Measurements from ENCODE around the gene BPIFB6.

The BPIFB6 gene

GRCh38 chr20:33024243-33024560 is 7.2 kb upstream of the BPIFB6 start:
- TF ChIP-seq REST (IDR thresholded peaks at IDR 0.05; ENCODE audit: insufficient read depth in 1 of 2, low read depth in 2 of 2, low read length in 2 of 2) = no peak
- TF ChIP-seq FOXP2 (optimal IDR thresholded peaks at IDR 0.05; ENCODE audit: borderline replicate concordance, extremely low read depth, extremely low read length, insufficient read depth) = no peak
- TF ChIP-seq POLR2AphosphoS5 (IDR thresholded peaks at IDR 0.05; ENCODE audit: low read depth, low read length) = no peak
- TF ChIP-seq SIN3A (IDR thresholded peaks at IDR 0.05; ENCODE audit: borderline replicate concordance, insufficient read depth, low read length) = no peak
- TF ChIP-seq TAF1 (IDR thresholded peaks at IDR 0.05; ENCODE audit: borderline replicate concordance, insufficient read depth, low read length) = no peak

GRCh38 chr20:33024609-33025317 is 6.7 kb upstream of the BPIFB6 start:
- TF ChIP-seq TAF1 (IDR thresholded peaks at IDR 0.05; ENCODE audit: borderline replicate concordance, insufficient read depth, low read length) = no peak
- TF ChIP-seq REST (IDR thresholded peaks at IDR 0.05; ENCODE audit: insufficient read depth in 1 of 2, low read depth in 2 of 2, low read length in 2 of 2) = no peak
- TF ChIP-seq POLR2AphosphoS5 (IDR thresholded peaks at IDR 0.05; ENCODE audit: low read depth, low read length) = no peak
- TF ChIP-seq FOXP2 (optimal IDR thresholded peaks at IDR 0.05; ENCODE audit: borderline replicate concordance, extremely low read depth, extremely low read length, insufficient read depth) = no peak
- TF ChIP-seq SIN3A (IDR thresholded peaks at IDR 0.05; ENCODE audit: borderline replicate concordance, insufficient read depth, low read length) = no peak

GRCh38 chr20:33025318-33025876 is 6.1 kb upstream of the BPIFB6 start:
- TF ChIP-seq POLR2AphosphoS5 (IDR thresholded peaks at IDR 0.05; ENCODE audit: low read depth, low read length) (no peak), FOXP2 (optimal IDR thresholded peaks at IDR 0.05; ENCODE audit: borderline replicate concordance, extremely low read depth, extremely low read length, insufficient read depth) (no peak), SIN3A (IDR thresholded peaks at IDR 0.05; ENCODE audit: borderline replicate concordance, insufficient read depth, low read length) (no peak), TAF1 (IDR thresholded peaks at IDR 0.05; ENCODE audit: borderline replicate concordance, insufficient read depth, low read length) (no peak), REST (IDR thresholded peaks at IDR 0.05; ENCODE audit: insufficient read depth in 1 of 2, low read depth in 2 of 2, low read length in 2 of 2) (no peak)

GRCh38 chr20:33026072-33026778 is 5.2 kb upstream of the BPIFB6 start:
- TF ChIP-seq POLR2AphosphoS5 (IDR thresholded peaks at IDR 0.05; ENCODE audit: low read depth, low read length) (no peak), SIN3A (IDR thresholded peaks at IDR 0.05; ENCODE audit: borderline replicate concordance, insufficient read depth, low read length) (no peak), TAF1 (IDR thresholded peaks at IDR 0.05; ENCODE audit: borderline replicate concordance, insufficient read depth, low read length) (no peak), FOXP2 (optimal IDR thresholded peaks at IDR 0.05; ENCODE audit: borderline replicate concordance, extremely low read depth, extremely low read length, insufficient read depth) (no peak), REST (IDR thresholded peaks at IDR 0.05; ENCODE audit: insufficient read depth in 1 of 2, low read depth in 2 of 2, low read length in 2 of 2) (no peak)

Data from PFSK-1 (cell line).